Subcutaneous adipose tissue (tissue), 4 donors: ENCODE data around the gene SYNE3. TPM values are rescaled to one million over a fixed set of nuclear protein-coding genes. Genes with fewer than 3 reads are reported as not detected.

ENCODE experiments used
- CTCF ChIP-seq: fragments of 450-650 bp; IDR thresholded peaks from one replicate; pipeline ENCODE4 v1.5.1; 2016; ENCODE audit warnings: low read depth, mild to moderate bottlenecking, control low read depth, antibody characterized with exemption, moderate library complexity
- total RNA-seq, 4 donors: library from RNA; depleted of rRNA; stranded (reverse); fragments of >200 nt; gene quantifications; one replicate each; pipeline ENCODE4 v1.1.0, GENCODE V29; 2016

The SYNE3 gene
- total RNA-seq: 100 to 1,000 TPM in 3 of 4 donors, 10 to 100 TPM in 1; 82.8 to 196 (median 136) TPM

GRCh38 chr14:95516554-95517181 is at the start of gene SYNE3:
SYNE3 (minus strand) TSS chr14:95516650; CDS start chr14:95475821, 40,829 bp downstream.
- no peak for TF ChIP-seq CTCF

DNA sequence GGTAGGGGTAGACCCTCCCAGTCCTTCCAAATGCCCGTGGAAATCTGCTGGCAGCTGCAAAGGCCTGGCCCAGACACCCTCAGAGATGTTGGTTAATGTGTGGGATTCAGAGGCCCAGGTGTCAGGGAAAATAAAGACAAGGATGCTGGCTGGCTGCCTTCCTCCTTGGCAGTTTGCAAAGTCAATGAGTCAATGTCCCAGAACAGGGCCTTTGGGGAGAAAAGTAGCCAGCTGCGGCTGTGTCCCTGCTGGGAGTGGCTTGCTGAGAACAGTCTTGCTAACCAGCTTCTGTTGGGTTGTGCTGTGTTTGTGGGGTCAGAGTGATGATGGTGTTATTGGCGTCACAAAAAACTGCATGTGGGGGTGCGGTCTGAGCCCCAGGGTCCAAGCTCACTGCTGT is 47.6 kb upstream of the SYNE3 start:
- TF ChIP-seq CTCF: no peak

- TF ChIP-seq CTCF: no peak
Observed at GRCh38 chr14:95562892-95563685, 46.6 kb upstream of the SYNE3 start.

DNA sequence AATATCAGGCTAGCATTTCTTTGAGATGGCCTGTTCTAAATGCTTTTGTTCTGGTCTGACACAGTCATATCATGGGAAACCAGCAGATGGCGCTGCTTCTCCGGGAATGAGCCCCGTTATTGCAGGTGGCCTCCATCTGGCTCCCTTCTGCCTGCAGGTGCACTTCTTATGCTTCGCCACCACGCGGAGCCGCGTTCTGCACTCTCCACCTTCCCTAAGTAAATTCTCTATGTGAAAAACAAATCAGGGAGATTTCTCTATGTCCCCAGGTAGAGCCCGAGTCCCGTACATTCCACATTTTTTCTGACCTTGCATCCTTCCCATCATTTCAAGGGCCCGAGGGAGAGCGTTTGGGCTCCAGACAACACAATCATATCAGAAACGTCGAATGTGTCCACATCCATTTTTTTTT is 44.6 kb upstream of the SYNE3 start:
- no peak for TF ChIP-seq CTCF

DNA sequence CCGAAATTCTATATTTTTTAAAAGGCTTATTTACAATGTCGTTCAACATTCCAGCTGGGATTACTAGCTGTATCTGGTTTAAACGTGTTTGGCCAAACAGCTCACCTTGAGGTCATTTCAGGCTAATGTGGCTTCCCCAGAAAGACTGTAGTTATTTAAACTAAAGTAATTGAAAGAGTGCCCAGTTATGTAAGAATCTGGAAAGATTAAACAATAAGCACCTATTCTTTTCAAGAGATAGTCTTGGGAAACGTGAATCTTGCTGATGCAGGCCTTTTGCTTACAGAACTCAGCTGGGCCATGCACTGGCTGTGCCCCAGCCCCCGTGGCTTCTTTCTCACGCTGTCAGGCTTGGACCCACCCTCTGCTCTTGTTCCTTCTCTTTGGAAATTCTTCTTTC is 42.8 kb upstream of the SYNE3 start:
- TF ChIP-seq CTCF: no peak

DNA sequence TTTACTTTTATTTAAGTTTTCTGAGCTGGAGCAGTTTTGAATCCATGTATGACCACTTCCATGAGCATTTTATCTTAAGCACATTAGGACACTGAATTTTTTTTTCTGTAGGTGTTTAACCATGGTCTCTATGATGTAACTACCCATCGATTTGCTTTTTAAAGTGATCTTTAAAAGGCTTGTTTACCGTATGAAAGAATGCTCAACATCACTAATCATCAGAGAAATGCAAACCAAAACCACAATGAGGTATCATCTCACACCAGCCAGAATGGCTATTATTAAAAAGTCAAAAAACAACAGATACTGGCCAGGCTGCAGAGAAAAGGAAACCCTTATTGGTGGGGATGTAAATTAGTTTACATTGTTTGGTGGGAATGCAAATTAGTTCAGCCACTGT is 41.4 kb upstream of the SYNE3 start:
- no peak for TF ChIP-seq CTCF

GRCh38 chr14:95557291-95557690 is 40.8 kb upstream of the SYNE3 start:
- TF ChIP-seq CTCF: no peak
